ENCODE results near the gene ITGB5.

DNA sequence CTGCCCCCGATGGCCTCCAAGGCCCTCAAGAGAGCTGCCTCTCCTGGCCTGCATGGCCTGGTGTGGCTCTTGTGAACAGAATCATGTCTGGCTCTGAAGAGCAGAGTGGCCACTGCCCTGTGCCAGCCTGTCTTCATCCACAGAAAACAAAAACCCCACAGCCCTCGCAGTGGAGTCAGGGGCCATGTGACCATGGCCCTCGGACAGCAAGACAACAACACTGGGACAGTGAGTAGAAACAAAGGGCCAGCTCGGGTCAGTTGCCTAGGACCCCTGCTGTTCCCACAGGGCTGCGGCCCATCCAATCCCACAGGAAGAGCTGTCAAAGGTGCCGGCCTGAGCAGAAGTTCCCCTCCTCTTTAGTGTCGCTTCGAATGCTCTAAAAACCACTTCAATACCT lies 84.5 kb downstream of the ITGB5 start:
- TF ChIP-seq, protein P1, sequence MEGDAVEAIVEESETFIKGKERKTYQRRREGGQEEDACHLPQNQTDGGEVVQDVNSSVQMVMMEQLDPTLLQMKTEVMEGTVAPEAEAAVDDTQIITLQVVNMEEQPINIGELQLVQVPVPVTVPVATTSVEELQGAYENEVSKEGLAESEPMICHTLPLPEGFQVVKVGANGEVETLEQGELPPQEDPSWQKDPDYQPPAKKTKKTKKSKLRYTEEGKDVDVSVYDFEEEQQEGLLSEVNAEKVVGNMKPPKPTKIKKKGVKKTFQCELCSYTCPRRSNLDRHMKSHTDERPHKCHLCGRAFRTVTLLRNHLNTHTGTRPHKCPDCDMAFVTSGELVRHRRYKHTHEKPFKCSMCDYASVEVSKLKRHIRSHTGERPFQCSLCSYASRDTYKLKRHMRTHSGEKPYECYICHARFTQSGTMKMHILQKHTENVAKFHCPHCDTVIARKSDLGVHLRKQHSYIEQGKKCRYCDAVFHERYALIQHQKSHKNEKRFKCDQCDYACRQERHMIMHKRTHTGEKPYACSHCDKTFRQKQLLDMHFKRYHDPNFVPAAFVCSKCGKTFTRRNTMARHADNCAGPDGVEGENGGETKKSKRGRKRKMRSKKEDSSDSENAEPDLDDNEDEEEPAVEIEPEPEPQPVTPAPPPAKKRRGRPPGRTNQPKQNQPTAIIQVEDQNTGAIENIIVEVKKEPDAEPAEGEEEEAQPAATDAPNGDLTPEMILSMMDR (IDR thresholded peaks at IDR 0.05) = no peak
- no peak for TF ChIP-seq ZFX (IDR thresholded peaks at IDR 0.05; ENCODE audit: borderline replicate concordance)
